RCC 7860 (cell line): ENCODE data around the gene TBX19.

Source experiments
- DNase-seq: peaks from one replicate; pipeline ENCODE4 v3.0.0-alpha.2; 2015; ENCODE audit warnings: low spot score
- FAIRE-seq: peaks from 2 replicates; lab custom pipeline; 2012; peaks lifted over from hg19 to GRCh38; lab: Jason Lieb, UNC

Gene TBX19

DNA sequence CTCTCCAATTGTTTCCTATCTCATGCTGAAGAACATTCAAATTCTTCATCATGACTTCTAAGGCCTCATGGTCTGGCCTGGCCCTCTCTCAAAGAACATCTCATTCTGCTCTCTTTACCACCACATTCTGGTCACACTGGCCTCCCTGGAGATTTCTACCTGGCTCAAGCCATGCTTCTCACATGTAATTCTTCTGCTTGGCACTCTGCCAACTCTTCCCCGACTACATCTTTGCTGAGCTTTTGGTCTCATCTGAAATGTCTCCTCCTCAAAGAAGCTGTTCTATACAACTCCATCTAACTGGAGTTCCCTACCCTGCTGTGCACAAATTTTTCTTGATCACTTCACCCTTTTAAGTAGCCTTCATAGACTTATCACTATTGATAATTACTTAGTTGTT lies 1.4 kb upstream of the TBX19 start:
- DNase-seq (no peak), FAIRE-seq (no peak)

DNA sequence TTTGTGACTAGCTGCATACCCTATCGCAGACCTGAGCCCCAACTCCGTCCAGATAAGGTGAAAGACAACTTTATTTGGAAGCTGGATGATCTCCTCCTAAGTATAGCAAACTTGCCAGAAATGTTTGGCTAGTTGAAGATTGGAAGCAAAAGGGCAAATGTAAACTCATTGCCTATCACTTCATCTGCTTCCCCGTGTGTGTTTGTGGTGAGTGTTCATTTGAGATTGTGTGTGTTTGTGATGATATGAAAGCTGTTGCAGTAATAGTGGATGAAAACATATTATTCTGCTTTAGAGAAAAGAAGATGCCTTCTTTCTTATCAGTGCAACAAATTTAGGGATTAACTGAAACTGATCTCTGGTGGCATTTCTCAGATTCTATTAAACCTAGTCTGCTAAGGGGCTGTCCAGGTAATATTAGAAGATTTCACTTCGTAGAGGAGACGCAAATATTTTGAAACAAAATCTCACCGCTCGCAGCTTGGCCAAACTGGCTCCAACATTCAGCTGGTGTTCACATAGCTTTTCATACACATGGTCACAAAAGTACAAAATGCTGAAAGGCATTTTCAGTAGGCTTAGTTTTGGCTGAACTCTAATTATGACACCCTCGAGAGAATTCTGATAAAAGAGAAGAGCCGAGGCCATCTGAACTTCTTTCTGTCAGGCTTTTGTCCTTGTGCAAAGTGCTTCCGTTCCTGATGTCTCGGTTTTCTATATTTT lies 1.1 kb downstream of the TBX19 start:
- DNase-seq: no peak
- no peak for FAIRE-seq

DNA sequence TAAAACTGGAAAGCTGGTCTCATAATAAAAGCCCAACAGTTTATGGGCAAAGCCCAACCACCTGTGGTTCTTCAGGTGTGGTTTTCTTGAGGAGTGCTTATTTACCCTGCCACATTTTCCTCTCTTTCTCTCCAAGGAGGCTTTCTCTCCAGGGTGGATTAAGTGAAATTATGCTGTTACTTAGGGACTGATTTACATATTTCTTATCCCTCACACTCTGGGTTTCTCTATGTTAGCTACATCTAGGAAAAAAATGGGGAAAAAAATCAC lies 4.8 kb downstream of the TBX19 start:
- FAIRE-seq (no peak), DNase-seq (no peak)

DNA sequence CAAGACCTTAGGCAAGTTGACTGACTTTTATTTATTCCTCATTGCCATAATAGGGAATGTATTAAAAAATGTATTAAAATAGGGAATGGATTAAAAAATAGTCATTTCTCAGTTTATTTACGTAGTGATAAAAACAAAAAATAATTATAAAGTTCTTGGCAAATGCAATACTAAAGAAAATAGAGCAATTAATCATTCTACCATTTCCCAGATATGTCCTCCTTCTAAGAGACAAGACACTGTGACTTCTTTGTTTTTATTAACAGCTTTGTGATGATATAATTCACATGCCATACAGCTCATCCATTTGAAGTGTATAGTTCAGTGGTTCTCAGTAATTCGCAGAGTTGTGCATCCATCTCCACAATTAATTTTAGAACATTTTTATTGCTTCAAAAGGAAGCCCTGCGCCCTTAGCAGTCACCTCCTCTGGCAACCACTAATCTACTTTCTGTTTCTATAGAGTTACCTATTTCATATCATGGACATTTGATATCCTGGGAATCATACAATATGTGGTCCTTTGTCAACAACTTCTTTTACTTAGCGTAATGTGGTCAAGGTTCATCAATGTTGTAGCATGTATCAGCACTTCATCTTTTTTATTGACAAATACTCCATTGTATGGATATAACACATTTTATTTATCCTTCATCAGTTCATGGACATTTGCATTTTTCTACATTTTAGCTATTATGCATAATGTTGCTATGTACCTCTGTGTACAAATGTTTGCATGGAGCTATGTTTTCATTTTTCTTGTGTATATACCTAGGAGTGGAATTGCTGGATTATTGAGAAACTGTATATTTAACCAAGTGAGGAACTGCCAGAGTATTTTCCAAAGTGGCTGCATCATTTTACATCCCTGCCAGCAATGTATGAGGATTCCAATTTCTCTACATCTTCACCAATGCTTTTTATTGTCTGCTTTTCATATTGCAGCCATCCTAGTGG lies 5.6 kb downstream of the TBX19 start:
- no peak for DNase-seq
- no peak for FAIRE-seq

DNA sequence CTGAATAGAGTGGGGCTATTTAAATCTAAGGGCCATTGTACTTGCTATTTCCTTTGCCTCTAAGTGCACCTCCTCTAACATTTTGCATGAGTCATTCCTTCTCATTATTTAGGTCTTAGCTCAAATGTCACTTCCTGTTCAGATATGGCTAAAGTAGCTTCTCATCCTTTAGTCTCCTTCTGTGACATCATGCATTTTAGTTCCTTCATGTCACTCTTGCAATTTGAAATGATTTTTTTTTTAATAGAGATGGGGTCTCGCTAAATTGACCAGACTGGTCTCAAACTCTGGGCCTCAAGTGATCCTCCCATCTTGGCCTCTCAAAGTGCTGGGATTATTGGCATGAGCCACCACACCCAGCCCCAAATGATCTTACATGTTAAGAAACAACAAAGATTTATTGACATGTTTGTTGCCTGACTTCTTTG lies 6.6 kb downstream of the TBX19 start:
- DNase-seq: peak; percentile 43
- no peak for FAIRE-seq

DNA sequence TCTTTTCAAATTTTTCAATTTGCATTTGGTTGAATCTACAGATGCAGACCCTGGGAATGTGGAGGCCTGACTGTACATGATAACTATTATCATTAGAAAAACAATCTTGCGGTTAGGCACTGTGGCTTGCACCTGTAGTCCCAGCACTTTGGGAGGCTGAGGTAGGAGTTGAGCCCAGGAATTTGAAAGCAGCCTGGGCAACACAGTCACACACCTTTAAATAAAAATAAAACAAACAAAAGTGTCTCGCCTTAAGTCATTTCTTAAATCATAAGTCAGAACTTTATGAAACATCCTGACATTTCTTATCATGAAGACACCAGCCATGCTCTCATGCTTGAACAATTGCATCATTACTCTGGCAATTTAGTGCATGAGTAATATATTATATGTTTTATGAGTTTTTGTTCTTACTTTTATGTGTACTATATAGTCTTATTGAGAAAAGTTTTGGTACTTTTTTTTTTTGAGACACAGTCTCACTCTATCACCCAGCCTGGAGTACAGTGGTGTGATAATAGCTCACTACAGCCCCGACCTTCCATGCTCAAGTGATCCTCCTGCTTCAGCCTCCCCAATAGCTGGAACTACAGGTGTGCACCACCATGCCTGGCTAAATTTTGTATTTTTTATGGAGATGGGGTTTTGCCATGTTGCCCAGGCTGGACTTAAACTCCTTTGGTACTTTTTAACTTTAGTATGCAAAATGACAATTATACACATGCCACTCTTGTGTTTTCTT lies 7.8 kb downstream of the TBX19 start:
- no peak for DNase-seq
- FAIRE-seq: no peak

DNA sequence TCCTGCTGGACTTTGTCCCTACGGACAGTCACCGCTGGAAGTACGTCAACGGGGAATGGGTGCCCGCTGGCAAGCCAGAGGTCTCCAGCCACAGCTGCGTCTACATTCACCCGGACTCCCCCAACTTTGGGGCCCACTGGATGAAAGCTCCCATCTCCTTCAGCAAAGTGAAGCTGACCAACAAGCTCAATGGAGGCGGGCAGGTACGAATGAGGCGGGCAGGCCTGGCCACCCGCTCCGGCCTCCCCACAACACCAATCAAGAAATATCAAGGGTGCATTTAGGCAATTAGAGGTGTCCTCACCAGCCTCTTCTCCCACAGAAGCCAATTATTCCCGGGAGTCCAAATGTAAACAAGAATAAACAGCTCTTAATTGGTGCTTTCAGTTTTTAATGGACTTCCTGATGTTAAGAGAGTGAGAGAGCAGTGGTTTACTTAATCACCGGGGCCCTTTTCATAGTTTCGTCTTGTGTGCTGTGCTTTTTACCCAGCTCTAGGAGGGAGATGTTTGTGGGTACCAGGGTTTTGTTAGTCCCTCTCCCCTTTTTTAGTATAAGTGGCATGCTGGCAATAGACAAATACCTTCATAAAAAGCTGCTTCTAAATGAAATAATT lies 10.7 kb downstream of the TBX19 start:
- DNase-seq (no peak), FAIRE-seq (no peak)

DNA sequence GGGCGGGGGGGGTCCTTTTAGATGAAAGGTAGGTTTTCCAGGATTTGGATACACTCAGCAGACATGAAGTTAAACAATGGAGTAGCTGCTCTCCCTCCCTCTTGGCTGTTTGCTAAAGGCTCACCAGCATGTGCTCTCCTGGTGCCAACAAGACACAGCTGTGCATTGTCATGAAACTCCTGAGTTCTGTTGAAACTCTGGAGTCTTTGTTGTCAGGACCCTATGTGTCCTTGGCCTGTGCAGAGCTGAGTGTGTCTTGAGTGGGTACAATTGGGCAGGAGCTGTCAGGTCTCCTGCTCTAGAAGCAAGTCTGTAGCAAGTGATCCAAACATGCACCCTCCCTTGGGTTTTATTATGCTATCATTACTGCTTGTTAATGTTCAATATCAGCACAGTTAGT lies 12.7 kb downstream of the TBX19 start:
- FAIRE-seq (no peak), DNase-seq (no peak)

DNA sequence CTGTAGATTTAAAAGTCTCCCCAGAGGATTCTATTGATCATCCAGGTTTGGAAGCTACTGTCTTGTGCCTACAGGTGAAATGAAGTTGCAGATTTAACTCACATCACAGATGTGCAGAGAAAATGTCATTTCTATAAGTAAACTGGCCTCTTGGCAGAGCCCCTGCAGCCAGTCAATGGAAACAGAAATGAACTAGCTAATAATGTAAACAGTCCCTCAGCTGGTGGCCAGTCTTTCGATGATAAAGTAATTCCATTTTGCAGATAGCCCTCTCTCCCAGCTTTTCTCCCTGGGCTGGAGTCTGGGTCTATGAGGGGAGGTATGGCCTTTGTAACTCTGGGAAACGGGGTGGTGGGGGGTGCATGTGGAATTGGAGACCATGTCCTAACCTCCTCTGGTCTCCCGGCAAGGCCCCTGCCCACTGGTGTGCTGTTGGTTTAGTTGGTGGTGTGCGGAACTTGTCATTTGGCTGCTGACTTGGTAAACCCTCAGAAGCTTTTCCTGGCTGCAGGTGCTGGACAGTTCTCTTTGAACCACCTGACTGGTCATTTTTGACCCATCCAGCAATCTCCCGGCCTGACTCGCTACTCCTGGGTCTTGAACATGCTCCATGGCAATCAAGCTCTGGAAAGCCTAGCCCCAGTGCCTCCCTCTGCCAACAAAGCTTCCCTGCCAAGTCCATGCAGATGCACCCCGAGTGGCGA lies 14.9 kb downstream of the TBX19 start:
- DNase-seq (no peak), FAIRE-seq (no peak)

DNA sequence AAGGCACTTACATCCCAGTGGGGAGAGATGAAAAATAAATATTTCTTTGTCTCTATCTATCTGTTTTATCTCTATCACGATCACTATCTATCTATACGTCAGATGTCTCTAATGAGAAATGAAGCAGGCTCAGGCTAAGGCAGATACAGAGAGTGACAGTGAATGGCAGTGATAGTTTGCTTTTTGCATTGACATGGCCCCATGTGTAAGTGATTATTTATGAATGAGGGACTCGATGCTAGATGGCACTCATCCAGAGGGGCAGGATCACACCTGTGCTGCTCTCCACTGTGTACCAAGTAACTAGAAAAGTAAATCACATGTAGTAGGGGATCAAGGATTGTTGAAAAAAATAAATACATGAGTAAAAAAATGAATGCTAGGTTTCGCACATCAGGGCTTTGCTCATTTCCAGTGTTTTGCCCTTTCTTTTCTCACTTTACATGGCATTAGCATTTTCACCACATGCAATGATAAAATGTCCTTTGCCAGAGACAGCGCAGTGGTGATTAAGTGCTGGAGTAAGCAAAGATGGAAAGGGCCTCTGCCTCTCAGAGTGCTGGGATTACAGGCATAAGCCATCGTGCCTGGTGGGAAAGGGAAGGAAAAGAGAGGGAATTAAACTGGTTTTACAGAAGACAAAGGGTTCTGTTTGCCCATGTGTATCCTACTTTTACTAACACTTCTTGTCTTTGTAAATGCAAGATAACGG lies 16.5 kb downstream of the TBX19 start:
- no peak for DNase-seq
- no peak for FAIRE-seq

DNA sequence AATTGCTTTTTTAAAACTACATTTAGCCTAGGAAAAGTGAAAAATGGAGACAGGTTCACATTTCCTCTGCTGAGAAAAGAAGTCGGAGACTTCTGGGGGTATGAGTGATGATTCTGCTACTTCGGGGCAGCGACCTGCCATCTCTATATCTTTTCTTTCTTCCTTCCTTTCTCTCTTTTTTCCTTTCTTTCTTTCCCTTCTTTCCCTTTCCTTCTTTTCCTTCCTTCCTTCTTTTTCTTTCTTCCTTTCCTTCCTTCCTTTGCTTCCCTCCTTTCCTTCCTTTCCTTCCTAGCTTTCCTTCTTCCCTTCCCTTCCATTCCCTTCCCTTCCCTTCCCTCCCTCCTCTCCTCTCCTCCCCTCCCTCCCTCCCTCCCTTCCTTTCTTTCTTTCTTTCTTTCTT lies 17.8 kb downstream of the TBX19 start:
- FAIRE-seq: no peak

DNA sequence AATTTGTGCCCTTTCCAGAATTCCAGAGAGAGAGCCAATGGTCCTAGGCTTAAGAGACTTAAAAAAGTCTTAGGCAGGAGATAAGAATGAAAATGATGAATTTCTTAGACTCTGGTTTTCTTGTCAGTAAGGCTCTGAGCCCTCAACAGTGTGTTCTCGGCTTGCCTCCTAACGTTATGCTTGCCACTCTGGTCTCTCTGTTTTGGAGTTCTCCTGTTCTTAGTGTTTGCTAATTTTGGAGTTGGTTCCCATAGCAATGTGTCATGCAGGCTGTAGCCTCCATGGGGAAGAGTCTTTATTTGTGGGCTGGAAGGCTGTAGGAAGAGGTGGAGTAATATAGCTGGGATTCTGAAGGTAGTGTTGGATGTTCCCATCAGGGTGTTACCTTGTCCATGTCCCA lies 19.9 kb downstream of the TBX19 start:
- no peak for FAIRE-seq
- DNase-seq: no peak

More for the DNA sequence above, 17.8 kb downstream of the TBX19 start:
- DNase-seq: no peak

DNA sequence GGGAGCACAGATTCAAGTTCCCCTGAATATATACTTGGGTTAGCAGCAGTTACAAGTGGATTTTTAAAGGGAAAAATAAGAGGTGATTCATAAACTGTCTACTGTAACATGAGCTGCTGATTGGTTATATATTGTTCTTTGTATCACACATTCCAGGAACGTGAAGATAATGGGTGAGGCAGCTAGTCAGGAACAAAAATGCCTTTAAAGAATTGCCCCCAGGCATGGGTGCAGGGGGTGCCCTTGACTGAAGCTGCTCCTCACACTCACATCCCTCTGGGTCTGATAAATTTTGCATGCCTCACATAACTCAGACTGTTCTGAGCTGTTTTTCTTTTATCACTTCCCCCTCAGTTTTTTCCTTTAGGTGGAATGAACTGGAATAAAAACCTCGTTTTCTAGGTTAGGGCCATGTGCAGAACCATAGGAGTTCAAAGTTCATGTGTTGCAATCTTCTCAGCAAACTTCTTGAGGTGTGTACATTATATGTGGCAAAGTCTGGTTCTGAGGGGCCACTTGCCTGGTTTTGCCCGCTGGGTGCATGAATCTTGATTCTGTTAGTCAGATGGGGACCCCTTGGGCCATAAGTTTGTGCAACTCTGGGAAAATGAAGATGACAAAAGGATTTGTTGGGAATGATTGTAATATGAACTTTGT lies 21.1 kb downstream of the TBX19 start:
- FAIRE-seq (no peak), DNase-seq (peak; percentile 18)

DNA sequence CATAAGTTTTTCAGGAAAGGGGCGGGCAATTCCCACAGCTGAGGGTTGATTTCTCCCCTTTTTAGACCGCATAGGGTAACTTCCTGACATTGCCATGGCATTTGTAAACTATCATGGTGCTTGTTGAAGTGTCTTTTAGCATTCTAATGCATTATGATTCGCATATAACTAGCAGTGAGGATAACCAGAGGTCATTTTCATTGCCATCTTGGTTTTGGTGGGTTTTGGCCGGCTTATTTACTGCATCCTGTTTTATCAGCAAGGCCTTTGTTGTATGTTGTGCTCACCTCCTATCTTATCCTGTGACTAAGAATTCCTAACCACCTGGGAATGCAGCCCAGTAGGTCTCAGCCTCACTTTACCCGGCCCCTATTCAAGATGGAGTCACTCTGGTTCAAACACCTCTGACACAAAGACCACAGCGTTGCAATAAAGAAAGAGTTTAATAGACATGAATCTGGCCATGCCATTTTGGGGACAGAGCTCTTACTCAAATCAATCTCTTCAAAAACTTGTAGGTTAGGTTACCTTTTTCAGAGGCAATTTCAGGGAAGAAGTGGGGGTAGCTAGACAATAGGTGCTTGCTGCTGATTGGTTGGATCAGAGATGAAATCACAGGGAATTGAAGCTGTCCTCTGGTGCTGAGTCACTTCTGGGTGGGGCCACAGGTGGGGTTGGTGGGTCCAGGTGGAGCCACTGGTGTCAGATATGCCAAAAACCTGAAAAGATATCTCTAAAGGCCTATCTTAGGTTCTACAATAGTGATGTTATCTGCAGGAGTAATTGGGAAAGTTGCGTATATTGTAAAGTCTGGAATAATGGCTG lies 23.3 kb downstream of the TBX19 start:
- DNase-seq: no peak
- FAIRE-seq: no peak

DNA sequence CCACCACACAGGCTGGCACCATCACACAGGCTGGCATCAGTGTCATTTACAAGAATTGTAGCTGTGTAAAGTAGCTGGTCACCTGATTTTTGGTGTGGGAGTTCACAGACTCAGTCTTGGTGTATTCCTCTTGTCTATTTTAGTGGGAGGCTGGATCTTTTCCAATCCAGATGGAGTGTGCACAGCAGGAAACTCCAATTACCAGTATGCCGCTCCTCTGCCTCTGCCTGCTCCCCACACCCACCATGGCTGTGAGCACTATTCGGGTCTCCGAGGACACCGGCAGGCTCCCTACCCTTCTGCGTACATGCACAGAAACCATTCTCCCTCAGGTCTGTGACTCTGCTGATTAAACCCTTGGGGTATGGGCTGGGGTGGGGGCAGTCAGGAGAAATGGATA lies 24.2 kb downstream of the TBX19 start:
- FAIRE-seq (no peak), DNase-seq (no peak)

DNA sequence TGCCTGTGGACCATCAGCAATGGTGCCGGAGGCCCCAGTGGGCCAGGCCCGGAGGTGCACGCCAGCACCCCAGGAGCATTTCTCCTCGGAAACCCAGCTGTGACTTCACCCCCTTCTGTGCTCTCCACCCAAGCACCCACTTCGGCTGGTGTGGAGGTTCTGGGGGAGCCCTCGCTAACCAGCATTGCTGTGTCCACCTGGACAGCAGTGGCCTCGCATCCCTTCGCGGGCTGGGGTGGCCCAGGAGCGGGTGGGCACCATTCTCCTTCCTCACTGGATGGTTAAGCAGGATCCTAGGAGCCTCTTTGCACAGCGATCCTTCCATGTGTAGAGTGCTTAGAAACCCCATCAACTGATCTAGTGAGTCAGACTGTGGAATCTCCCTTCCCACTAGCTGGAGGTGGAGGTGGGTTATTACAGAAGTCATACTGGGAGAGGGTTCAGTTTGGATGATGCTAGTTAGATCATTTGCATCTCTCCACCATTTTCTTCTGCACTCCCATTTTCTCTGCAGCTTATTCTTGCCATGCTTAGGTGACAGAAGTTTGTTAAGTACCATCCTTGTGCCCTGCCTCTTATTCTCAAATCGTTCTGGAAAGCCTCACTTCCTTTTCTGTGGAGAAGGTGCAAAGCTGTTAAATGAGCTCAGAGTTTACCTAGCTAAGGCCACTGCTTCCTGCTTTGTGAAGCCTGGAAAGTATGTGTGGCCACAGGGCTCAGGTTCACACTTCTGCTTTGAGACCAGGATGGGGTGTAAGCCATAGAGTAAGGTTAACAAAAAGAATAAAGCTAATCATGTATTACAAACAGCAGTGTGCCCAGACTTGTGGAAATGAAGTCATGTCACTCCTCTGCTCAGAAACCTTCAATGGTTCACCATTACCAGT lies 32.3 kb downstream of the TBX19 start:
- peak; percentile 49 for DNase-seq
- no peak for FAIRE-seq

DNA sequence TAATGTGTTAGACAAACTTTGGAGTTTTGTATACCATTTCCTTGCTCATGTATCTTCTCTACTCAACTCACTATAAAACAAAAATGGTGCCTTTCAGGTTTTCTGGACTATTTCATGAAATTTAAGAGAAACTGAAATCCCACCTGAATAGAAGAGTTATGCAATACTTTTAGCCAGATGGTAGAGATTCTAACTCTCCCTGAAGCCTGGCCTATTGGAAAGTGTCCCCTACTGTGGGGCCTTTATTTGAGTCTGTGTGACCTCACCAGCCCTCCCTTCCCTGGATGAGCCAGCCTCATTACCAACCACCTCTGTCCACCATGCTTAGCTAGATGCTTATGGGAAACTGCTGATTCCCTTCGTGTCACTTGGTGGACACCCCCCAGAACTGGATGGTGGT lies 35.5 kb downstream of the TBX19 start:
- DNase-seq (no peak), FAIRE-seq (no peak)

DNA sequence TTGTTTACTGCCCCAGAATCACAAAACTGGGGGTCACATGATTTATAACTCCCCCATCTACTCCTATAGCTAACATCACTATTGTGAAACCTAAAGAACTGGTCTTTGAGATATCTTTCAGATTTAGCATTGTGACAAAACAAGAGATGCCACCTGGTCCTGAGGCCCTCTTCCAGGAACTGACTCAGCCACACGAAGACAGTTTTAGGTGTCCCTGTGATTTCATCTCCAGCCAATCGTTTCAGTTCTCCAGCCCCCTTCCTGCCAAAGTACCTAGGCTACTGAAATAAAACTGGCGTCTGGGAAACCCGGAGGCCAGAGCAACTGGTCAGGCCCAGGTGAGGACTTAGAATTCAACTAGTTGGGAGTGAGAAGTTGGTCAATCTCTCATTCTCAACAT lies 36.6 kb downstream of the TBX19 start:
- FAIRE-seq (no peak), DNase-seq (no peak)
